OCI-M2 (cell line): ENCODE results near the gene SMYD3.
"Not testable (repeated sequence)": the region's sequence is repeated elsewhere in the genome, so short reads cannot be mapped to it uniquely, and the experiment has no call there.

Experiments used
- DNase-seq: peaks from one replicate; lab custom pipeline; 2025; ENCODE audit not compliant: unreplicated experiment; lab: John Stamatoyannopoulos, UW

The SMYD3 gene

GRCh38 chr1:246367041-246367440 lies 140.0 kb downstream of the SMYD3 start:
- DNase-seq = no peak

GRCh38 chr1:246365708-246366107 lies 141.4 kb downstream of the SMYD3 start:
- DNase-seq = no peak

- DNase-seq = no peak
These were observed 142.6 kb downstream of the SMYD3 start for GRCh38 chr1:246364415-246364941.

- DNase-seq = not testable (repeated sequence)
These were observed 150.0 kb downstream of the SMYD3 start for GRCh38 chr1:246357014-246357598.

- DNase-seq = no peak
These were observed 151.5 kb downstream of the SMYD3 start for GRCh38 chr1:246355411-246356230.

GRCh38 chr1:246351721-246352120 lies 155.4 kb downstream of the SMYD3 start:
- DNase-seq = no peak

GRCh38 chr1:246350745-246351144 lies 156.3 kb downstream of the SMYD3 start:
- DNase-seq = no peak

GRCh38 chr1:246343937-246344336 lies 163.1 kb downstream of the SMYD3 start:
- DNase-seq = no peak

- DNase-seq = no peak
These were observed 163.8 kb downstream of the SMYD3 start for GRCh38 chr1:246343251-246343650.

- no peak for DNase-seq
These were observed 168.5 kb downstream of the SMYD3 start for GRCh38 chr1:246338546-246338945.

- no peak for DNase-seq
These were observed 169.0 kb downstream of the SMYD3 start for GRCh38 chr1:246338098-246338497.

GRCh38 chr1:246335151-246335550 lies 171.9 kb downstream of the SMYD3 start:
- DNase-seq = no peak

GRCh38 chr1:246333855-246334254 lies 173.2 kb downstream of the SMYD3 start:
- DNase-seq = no peak

GRCh38 chr1:246332078-246332477 lies 175.0 kb downstream of the SMYD3 start:
- no peak for DNase-seq

- no peak for DNase-seq
These were observed 177.2 kb downstream of the SMYD3 start for GRCh38 chr1:246329900-246330299.

GRCh38 chr1:246329292-246329691 lies 177.8 kb downstream of the SMYD3 start:
- not testable (repeated sequence) for DNase-seq

- no peak for DNase-seq
These were observed 182.4 kb downstream of the SMYD3 start for GRCh38 chr1:246324711-246325110.

GRCh38 chr1:246324033-246324432 lies 183.0 kb downstream of the SMYD3 start:
- not testable (repeated sequence) for DNase-seq

- no peak for DNase-seq
These were observed 186.8 kb downstream of the SMYD3 start for GRCh38 chr1:246320286-246320685.

GRCh38 chr1:246319083-246319714 lies 187.9 kb downstream of the SMYD3 start:
- no peak for DNase-seq

- no peak for DNase-seq
These were observed 188.5 kb downstream of the SMYD3 start for GRCh38 chr1:246318622-246319021.

- DNase-seq = no peak
These were observed 189.1 kb downstream of the SMYD3 start for GRCh38 chr1:246318036-246318359.
